DMS 273 treated with DMSO at 0.1 percent for 48 hours (cell line): ENCODE data around the gene LMF1.
"Not testable (repeated sequence)": the region's sequence is repeated elsewhere in the genome, so short reads cannot be mapped to it uniquely, and the experiment has no call there.

Experiments used
- DNase-seq: peaks from one replicate; lab custom pipeline; 2025; lab: John Stamatoyannopoulos, UW

LMF1 gene

GRCh38 chr16:948767-949166, 22.0 kb downstream of the LMF1 start:
- DNase-seq, result not testable (repeated sequence)

- DNase-seq, result not testable (repeated sequence)
Observed at GRCh38 chr16:947922-948303, 22.9 kb downstream of the LMF1 start.

- DNase-seq, result no peak
Observed at GRCh38 chr16:947255-947921, 23.4 kb downstream of the LMF1 start.

- no peak for DNase-seq
Observed at GRCh38 chr16:946048-946395, 24.8 kb downstream of the LMF1 start.

- DNase-seq, result no peak
Observed at GRCh38 chr16:945271-946047, 25.3 kb downstream of the LMF1 start.

- DNase-seq, result no peak
Observed at GRCh38 chr16:943971-944370, 26.8 kb downstream of the LMF1 start.

GRCh38 chr16:942436-943060, 28.2 kb downstream of the LMF1 start:
- no peak for DNase-seq

GRCh38 chr16:939941-940340, 30.8 kb downstream of the LMF1 start:
- no peak for DNase-seq

- no peak for DNase-seq
Observed at GRCh38 chr16:939311-939710, 31.5 kb downstream of the LMF1 start.

- no peak for DNase-seq
Observed at GRCh38 chr16:938752-939151, 32.0 kb downstream of the LMF1 start.

- no peak for DNase-seq
Observed at GRCh38 chr16:938136-938535, 32.6 kb downstream of the LMF1 start.

GRCh38 chr16:937723-938122, 33.1 kb downstream of the LMF1 start:
- no peak for DNase-seq

- no peak for DNase-seq
Observed at GRCh38 chr16:937311-937710, 33.5 kb downstream of the LMF1 start.

GRCh38 chr16:935684-936083, 35.1 kb downstream of the LMF1 start:
- DNase-seq, result no peak

- no peak for DNase-seq
Observed at GRCh38 chr16:934178-934577, 36.6 kb downstream of the LMF1 start.

GRCh38 chr16:933581-933980, 37.2 kb downstream of the LMF1 start:
- DNase-seq, result no peak

- no peak for DNase-seq
Observed at GRCh38 chr16:932831-933330, 37.9 kb downstream of the LMF1 start.

- DNase-seq, result no peak
Observed at GRCh38 chr16:931626-932500, 38.9 kb downstream of the LMF1 start.

GRCh38 chr16:931171-931570, 39.6 kb downstream of the LMF1 start:
- no peak for DNase-seq

GRCh38 chr16:930511-930910, 40.3 kb downstream of the LMF1 start:
- DNase-seq, result no peak

- no peak for DNase-seq
Observed at GRCh38 chr16:930076-930475, 40.7 kb downstream of the LMF1 start.
